Measurements from ENCODE around the gene PARP1.

The PARP1 gene

GRCh38 chr1:226404904-226405222 is 3.0 kb downstream of the PARP1 start:
- DNase-seq, result no peak

- DNase-seq, result peak; percentile 42
Observed at GRCh38 chr1:226404063-226404903, 3.6 kb downstream of the PARP1 start.

GRCh38 chr1:226403201-226404034 is 4.5 kb downstream of the PARP1 start:
- peak; percentile 46 for DNase-seq

GRCh38 chr1:226402739-226403165 is 5.1 kb downstream of the PARP1 start:
- DNase-seq, result no peak

GRCh38 chr1:226401355-226402303 is 6.3 kb downstream of the PARP1 start:
- DNase-seq, result no peak

GRCh38 chr1:226400519-226401354 is 7.2 kb downstream of the PARP1 start:
- DNase-seq, result no peak

- no peak for DNase-seq
Observed at GRCh38 chr1:226397955-226398636, 9.8 kb downstream of the PARP1 start.

GRCh38 chr1:226397011-226397926 is 10.6 kb downstream of the PARP1 start:
- DNase-seq, result no peak

- DNase-seq, result no peak
Observed at GRCh38 chr1:226395753-226396152, 12.1 kb downstream of the PARP1 start.

- no peak for DNase-seq
Observed at GRCh38 chr1:226394462-226394861, 13.4 kb downstream of the PARP1 start.

GRCh38 chr1:226390681-226391080 is 17.2 kb downstream of the PARP1 start:
- DNase-seq, result no peak

- no peak for DNase-seq
Observed at GRCh38 chr1:226388131-226388530, 19.8 kb downstream of the PARP1 start.

GRCh38 chr1:226384717-226385116 is 23.2 kb downstream of the PARP1 start:
- no peak for DNase-seq

GRCh38 chr1:226384040-226384439 is 23.9 kb downstream of the PARP1 start:
- DNase-seq, result no peak

- DNase-seq, result no peak
Observed at GRCh38 chr1:226382030-226382429, 25.9 kb downstream of the PARP1 start.

- DNase-seq, result no peak
Observed at GRCh38 chr1:226381226-226381998, 26.5 kb downstream of the PARP1 start.

- DNase-seq, result no peak
Observed at GRCh38 chr1:226378071-226378470, 29.8 kb downstream of the PARP1 start.

GRCh38 chr1:226376300-226376699 is 31.6 kb downstream of the PARP1 start:
- no peak for DNase-seq

- no peak for DNase-seq
Observed at GRCh38 chr1:226373376-226373775, 34.5 kb downstream of the PARP1 start.
